ENCODE data around the gene HPS1. TPM values are rescaled to one million over a fixed set of nuclear protein-coding genes. Genes with fewer than 3 reads are reported as not detected.

The HPS1 gene
- total RNA-seq, 1 donor from 2014 or later = 34.7 TPM

DNA sequence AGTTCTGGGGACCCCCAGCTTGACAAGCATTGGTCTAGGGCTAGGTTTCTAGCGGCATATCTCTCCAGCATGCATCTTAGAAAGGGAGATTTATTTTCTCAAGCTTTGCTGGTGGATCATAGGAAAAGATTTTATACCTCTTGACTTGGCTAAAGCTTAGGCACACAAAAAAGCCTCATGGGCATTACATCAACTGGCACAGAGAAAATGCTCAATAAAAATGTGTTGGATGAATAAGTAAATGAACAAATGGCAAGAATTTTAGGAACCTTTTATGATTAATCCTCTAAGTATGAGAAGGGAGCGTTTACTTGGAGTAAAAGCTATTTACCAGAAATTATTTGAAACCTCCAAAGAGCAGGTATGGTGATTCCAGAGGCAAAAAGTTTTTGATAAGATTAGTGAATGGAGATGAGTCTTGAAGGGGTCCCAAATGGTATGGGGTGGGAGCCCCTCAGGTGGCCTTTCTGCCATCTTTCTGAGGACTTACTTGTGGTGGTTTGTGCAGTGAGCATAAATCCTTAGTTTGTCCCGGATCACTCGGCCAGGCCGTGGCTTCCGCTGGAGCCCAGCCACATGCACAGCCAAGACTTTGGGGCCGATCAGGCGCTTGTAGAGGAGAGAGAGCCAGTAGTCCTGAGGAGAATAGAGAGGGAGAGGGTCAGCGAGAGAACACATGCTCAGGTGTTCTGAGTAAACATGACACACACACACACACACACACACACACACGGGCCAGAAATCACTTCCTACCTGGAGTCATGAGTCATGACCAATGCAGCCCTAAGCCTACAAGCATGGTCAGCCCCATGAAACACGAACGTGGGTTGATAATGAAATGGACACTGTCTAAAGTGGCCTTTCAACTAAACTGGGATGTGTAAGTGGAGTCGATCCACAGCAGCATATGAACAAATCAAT is 43.1 kb upstream of the HPS1 start:
- H3K9me3 ChIP-seq (ENCODE audit: insufficient read depth, low read depth, low read length) = no peaks in the 10 kb centered on the region
- H3K4me1 Mint-ChIP-seq (ENCODE audit: low read depth, unreplicated experiment) = peaks cover 12% of the 10 kb centered on the region
- no peaks in the 10 kb centered on the region for H3K79me2 ChIP-seq (ENCODE audit: insufficient read depth, low read length)
- TF ChIP-seq, protein P1, sequence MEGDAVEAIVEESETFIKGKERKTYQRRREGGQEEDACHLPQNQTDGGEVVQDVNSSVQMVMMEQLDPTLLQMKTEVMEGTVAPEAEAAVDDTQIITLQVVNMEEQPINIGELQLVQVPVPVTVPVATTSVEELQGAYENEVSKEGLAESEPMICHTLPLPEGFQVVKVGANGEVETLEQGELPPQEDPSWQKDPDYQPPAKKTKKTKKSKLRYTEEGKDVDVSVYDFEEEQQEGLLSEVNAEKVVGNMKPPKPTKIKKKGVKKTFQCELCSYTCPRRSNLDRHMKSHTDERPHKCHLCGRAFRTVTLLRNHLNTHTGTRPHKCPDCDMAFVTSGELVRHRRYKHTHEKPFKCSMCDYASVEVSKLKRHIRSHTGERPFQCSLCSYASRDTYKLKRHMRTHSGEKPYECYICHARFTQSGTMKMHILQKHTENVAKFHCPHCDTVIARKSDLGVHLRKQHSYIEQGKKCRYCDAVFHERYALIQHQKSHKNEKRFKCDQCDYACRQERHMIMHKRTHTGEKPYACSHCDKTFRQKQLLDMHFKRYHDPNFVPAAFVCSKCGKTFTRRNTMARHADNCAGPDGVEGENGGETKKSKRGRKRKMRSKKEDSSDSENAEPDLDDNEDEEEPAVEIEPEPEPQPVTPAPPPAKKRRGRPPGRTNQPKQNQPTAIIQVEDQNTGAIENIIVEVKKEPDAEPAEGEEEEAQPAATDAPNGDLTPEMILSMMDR (IDR thresholded peaks at IDR 0.05; ENCODE audit: insufficient read depth, low read depth, low read length) = no peak
- TF ChIP-seq EZH2 (IDR thresholded peaks at IDR 0.05; ENCODE audit: insufficient read depth, low read length) = no peak
- no peaks in the 10 kb centered on the region for H3K36me3 ChIP-seq (ENCODE audit: insufficient read depth, low read length)
- no peak overlapping the region for H3K27ac ChIP-seq (ENCODE audit: low read depth, low read length)
- H2AFZ ChIP-seq (ENCODE audit: low read depth, low read length) = no peak overlapping the region
- H3K4me3 ChIP-seq (ENCODE audit: insufficient read depth, low read depth, low read length) = no peak overlapping the region
- H3K4me2 ChIP-seq (ENCODE audit: low read length) = no peak overlapping the region
- no peaks in the 10 kb centered on the region for H3K27me3 Mint-ChIP-seq (ENCODE audit: low read depth, unreplicated experiment)
- H3K27ac Mint-ChIP-seq (ENCODE audit: unreplicated experiment) = no peak overlapping the region
- no peaks in the 10 kb centered on the region for H4K20me1 ChIP-seq (ENCODE audit: insufficient read depth, low read length)
- H3K4me3 Mint-ChIP-seq (ENCODE audit: unreplicated experiment) = no peak overlapping the region
- no peaks in the 10 kb centered on the region for H3K9me3 Mint-ChIP-seq (ENCODE audit: unreplicated experiment)
- no peaks in the 10 kb centered on the region for H3K27me3 ChIP-seq (ENCODE audit: insufficient read depth, low read length)
- H3K36me3 Mint-ChIP-seq (ENCODE audit: low read depth, unreplicated experiment) = no peaks in the 10 kb centered on the region
- FAIRE-seq (no peak), DNase-seq (ENCODE audit: low read depth) (no peak)
- H3K9ac ChIP-seq (ENCODE audit: low read length) = no peak overlapping the region
- peaks cover 10% of the 10 kb centered on the region for H3K4me1 ChIP-seq (ENCODE audit: insufficient read depth, low read length)

GRCh38 chr10:98488669-98489430 is 42.1 kb upstream of the HPS1 start:
- no peak overlapping the region for H3K4me2 ChIP-seq (ENCODE audit: low read length)

More at GRCh38 chr10:98488669-98489430, 42.1 kb upstream of the HPS1 start:
- no peak overlapping the region for H3K9ac ChIP-seq (ENCODE audit: low read length)
- no peak for DNase-seq (ENCODE audit: low read depth)
- H4K20me1 ChIP-seq (ENCODE audit: insufficient read depth, low read length) = no peaks in the 10 kb centered on the region
- H3K27me3 ChIP-seq (ENCODE audit: insufficient read depth, low read length) = no peaks in the 10 kb centered on the region
- TF ChIP-seq EZH2 (IDR thresholded peaks at IDR 0.05; ENCODE audit: insufficient read depth, low read length) = no peak
- TF ChIP-seq, protein P1 (IDR thresholded peaks at IDR 0.05; ENCODE audit: insufficient read depth, low read depth, low read length) = no peak
- H3K79me2 ChIP-seq (ENCODE audit: insufficient read depth, low read length) = no peaks in the 10 kb centered on the region
- H3K4me1 Mint-ChIP-seq (ENCODE audit: low read depth, unreplicated experiment) = peaks cover 12% of the 10 kb centered on the region
- FAIRE-seq = no peak
- no peaks in the 10 kb centered on the region for H3K9me3 Mint-ChIP-seq (ENCODE audit: unreplicated experiment)
- H3K27me3 Mint-ChIP-seq (ENCODE audit: low read depth, unreplicated experiment) = no peaks in the 10 kb centered on the region
- H3K36me3 Mint-ChIP-seq (ENCODE audit: low read depth, unreplicated experiment) = no peaks in the 10 kb centered on the region
- no peak overlapping the region for H3K4me3 ChIP-seq (ENCODE audit: insufficient read depth, low read depth, low read length)
- no peaks in the 10 kb centered on the region for H3K36me3 ChIP-seq (ENCODE audit: insufficient read depth, low read length)
- no peak overlapping the region for H3K27ac Mint-ChIP-seq (ENCODE audit: unreplicated experiment)
- no peaks in the 10 kb centered on the region for H3K9me3 ChIP-seq (ENCODE audit: insufficient read depth, low read depth, low read length)
- H2AFZ ChIP-seq (ENCODE audit: low read depth, low read length) = no peak overlapping the region
- H3K4me1 ChIP-seq (ENCODE audit: insufficient read depth, low read length) = peaks cover 10% of the 10 kb centered on the region
- no peak overlapping the region for H3K4me3 Mint-ChIP-seq (ENCODE audit: unreplicated experiment)
- no peak overlapping the region for H3K27ac ChIP-seq (ENCODE audit: low read depth, low read length)
